GM23248 (cell line): ENCODE results near the gene CAPZA3.

Source experiments
- EZH2 ChIP-seq: fragments of 200-600 bp; sonication (generic); IDR thresholded peaks from 2 replicates; pipeline ENCODE4 v1.6.1; 2018; ENCODE audit warnings: antibody characterized with exemption, mild to moderate bottlenecking; ENCODE audit not compliant: insufficient read depth, poor library complexity, severe bottlenecking
- EZH2phosphoT487 ChIP-seq: fragments of 200-600 bp; sonication (generic); IDR thresholded peaks from 2 replicates; pipeline ENCODE4 v1.6.1; 2018; ENCODE audit warnings: antibody characterized with exemption, moderate library complexity, mild to moderate bottlenecking, low read depth; ENCODE audit not compliant: insufficient read depth

- TF ChIP-seq EZH2phosphoT487 (no peak), EZH2 (no peak)
Measured at GRCh38 chr12:18719922-18720510, 17.9 kb upstream of the CAPZA3 start.
